Endometrium (tissue), 2 donors: ENCODE data around the gene CASK.

Experiments
- FAIRE-seq: peaks from 2 replicates; lab custom pipeline; 2012; peaks lifted over from hg19 to GRCh38; lab: Jason Lieb, UNC
- donor health status: control.
- donor health status: control.

Gene CASK

DNA sequence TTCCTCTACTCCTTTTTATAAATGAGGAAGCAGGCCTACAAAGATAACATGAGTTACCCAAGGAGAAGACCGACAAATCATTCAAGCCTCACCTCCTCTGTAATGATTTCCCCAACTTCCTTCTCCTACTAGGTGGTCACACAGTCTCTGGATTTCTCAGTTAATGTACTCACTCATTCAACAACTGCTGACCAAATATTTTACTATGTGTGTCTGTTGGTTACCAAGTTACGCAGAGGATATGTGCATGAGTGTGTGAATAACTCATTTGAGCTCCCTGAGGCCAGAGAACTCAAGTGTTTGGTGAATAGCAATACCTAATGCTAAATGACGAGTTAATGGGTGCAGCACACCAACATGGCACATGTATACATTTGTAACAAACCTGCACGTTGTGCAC lies 10.4 kb downstream of the CASK start:
- no peak for FAIRE-seq

DNA sequence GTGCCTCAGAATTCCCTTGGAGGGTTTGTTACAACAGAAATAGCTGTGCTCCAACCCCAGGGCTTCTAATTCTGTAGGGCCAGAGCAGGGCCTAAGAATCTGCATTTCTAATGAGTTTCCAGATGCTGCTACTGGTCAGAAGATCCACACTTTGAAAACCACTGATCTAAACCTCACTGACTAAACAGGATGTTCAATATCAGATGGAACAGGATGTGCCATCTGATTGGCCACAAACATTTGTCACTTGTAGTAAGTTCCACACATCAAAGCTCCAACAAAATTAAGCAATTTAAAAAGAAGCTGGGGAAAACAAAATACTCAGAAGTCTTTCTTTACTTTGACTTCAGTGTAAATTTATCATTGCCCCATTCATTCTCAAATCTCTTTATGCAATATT lies 14.3 kb downstream of the CASK start:
- no peak for FAIRE-seq

DNA sequence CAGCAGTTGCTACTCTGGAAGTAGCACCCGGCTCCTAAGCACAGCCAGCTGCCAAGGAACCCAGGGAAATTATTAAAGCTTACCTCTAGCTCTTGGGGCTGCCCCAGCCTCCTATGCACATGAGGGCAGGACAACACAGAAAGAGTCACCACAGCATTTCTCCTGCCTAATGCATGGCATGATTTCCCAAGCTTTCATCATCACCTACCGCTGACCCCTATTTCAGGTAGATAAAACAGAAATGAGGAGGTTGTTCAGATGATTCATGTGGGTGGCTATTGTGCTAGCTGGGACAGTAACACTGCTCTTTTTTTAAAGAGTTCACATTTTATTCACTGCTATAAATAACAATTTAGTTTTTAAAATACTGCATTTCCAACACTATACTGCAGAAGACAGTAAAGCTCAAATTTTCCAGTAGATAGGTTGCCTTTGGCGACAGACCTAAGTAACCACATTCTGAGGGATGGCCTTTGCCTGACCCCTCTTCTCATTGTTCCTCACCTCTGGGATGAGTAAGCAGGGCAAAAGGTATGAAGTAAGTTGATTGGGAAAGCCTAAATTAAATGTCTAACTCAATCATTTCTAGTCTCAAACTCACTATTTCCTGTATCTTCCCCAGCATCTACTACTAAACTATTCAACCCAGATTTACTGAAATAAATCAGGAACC lies 16.7 kb downstream of the CASK start:
- no peak for FAIRE-seq

DNA sequence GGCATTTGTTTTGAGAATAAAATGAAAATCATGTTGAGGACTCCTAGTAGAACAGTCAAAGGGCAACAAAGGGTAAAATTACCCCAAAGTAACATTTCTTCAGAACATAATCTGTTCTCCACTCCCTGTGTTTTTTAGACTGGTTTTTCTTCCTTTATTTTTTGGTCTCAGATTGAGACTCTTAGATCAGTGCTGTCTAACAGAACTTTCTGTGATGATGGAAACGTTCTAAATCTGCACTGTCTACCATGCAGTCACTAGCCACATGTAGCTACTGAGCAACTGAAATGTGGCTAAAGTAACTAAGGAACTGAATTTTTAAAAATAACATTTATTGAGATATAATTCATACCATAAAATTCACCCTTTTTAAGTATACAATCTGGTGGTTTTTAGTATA lies 19.8 kb downstream of the CASK start:
- no peak for FAIRE-seq

DNA sequence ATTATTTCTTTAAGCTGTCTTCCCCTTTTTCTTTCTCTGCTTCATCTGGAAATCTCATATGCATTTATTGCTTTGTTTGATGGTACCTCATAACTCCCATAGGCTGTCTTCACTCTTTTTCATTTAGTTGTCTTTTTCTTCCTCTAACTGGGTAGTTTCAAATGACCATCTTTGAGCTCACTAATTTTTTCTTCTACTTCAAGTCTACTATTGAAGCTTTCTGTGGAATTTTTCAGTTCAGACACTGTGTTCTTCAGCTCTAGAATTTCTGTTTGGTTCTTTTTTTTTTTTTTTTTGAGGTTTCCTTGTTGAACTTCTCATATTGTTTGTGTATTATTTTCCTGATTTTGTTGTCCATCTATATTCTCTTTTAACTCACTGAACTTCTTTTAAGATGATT lies 23.0 kb downstream of the CASK start:
- FAIRE-seq: no peak

DNA sequence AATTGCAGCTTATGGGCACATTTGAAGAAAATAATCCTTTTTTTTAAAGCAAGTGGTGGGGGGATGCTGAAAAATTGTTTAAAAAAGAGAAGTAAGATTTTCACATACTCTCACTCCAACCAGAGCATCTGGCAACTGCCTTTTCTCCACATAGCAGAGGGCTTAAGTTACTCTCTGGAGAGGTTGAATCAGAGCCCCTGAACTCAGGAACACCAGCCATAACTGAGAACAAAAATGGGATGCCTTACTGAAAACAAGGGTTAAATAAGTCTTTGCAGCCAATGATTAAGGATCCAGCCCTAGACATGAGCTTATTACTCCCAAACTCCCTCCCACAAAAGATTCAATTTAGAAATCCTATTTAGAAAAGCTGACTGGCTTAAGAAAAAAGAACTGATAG lies 27.5 kb downstream of the CASK start:
- FAIRE-seq: no peak

DNA sequence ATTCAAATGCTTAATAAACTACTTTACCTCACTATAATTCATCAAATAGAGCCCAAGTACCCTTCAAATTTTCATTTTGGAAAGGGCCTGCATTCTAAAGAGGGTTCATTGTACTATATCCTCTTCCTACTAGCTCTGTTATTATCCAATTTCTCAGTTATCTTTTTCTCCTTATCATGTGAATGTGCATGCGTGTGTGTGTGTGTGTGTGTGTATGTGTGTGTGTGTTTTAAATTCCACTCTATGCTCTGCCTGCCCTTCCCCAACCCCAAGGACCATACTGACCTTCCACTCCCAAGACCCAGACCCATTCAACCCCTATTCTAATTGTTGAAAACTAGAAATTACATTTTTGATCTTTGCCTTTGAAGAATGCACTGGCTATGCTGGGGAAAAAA lies 33.3 kb downstream of the CASK start:
- FAIRE-seq: no peak

DNA sequence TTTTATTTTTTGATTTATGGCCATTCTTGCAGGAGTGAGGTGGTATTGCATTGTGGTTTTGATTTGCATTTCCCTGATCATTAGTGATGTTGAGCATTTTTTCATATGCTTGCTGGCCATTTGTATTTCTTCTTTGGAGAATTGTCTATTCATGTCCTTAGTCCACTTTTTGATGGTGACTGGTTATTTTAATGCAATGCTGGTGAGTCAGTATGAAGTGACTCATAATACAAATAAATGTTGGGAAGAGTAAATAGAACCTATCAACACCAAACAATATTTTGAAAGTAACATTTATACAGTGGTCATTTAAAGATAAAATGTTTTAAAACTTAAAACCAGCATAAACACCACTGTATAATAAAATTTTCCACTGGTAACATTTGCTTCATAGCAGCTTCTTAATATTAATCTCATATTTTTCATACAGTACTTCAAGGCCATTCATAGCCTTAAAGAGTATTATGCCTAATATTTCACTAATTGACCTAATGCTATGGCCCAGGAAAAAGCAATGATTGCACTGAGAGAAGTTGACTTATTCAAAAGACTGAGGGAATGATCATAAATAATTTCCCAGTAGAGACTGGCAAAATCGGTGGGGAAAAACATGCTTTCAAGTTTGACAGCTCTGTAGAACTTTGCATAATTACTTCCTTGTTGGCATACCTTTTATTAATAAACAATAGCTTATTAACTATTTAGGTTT lies 33.9 kb downstream of the CASK start:
- no peak for FAIRE-seq

DNA sequence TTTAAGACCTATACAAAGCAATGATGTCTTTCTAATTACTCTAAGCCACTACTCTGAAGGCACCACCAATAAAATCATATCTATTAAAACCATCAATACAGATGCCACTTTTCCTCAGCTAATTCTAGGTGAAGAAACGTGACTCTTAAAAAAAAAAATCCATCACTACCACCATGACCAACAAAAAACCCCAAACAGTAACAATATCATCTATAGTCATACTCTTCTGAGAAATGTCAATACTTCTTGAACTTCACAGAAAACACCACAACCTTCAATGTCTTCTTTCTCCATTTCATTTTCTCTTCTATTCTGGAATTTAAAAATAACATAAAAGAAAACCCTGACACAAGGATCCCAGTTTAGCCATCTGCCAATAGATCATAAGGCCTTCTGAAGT lies 35.7 kb downstream of the CASK start:
- no peak for FAIRE-seq

DNA sequence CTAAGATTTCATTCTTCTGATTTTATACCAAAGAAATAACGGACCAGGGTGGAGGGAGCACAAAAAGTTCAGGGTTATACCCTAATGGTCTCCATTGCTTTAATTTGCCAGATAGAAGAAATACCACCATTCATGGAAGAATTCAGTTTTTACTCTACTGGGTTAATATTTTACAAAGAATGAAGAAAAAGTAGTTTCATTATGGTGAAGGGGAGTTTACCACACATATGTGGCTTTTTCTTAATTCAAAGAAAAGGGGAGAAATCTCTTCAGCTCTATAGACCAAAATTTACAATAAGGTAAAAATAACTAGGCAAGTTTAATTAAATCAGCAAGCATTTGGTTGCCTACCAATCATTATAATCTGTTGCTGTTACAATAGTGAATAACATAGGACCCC lies 37.6 kb downstream of the CASK start:
- no peak for FAIRE-seq

DNA sequence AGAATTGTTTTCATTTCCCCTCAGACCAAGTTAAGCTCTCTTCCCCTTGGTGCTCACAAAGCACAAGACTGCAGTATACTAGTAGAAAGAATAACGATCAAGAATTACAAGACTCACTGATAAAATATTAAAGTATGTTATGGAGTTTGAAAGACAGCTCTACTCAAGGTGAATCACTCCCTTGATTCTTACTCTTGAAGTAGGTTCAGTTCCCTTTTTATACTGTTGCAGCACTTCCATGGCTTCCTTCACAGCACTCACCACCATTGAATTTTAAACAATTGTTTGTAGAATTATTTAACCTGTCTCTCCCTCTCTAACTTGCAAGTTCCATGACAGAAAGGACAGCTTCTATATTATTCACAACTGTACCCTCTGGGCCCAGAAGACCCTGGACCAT lies 42.2 kb downstream of the CASK start:
- FAIRE-seq: no peak

DNA sequence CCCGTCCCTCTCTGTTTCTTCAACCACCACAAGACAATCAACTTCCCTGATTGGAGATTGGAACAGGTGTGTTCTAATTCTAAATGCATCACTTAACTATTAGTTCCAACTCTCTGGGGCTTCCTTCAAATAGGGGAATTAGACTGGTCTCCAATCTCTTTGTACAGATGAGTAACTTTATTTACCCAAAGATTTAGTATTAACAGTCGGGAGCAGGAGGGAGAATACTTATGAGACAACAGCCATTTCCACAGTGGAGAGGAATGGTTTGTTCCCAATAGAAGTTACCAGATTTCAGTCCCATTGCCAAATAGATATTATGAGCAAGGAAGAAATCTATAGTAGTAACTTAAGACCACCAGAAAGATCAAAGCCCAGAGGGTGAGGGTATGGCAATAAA lies 46.2 kb downstream of the CASK start:
- no peak for FAIRE-seq

DNA sequence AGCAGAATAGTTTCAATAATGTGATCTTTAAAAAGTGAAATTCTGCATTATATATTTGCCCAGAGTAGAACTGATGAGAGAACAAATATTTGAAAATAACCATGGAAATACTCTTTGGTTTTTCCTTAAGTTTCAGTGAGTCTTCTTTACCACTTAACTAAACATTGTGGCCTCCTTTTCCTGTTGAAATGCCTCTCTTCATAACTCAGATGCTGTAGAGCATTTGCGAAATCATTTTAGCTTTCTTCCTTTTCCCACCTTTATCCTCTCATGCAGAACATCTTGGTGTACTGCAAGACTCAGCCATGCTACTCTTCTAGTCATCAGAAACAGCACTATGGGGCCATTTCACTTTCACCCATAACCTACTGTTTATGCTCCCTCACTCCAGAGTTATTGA lies 48.2 kb downstream of the CASK start:
- FAIRE-seq: no peak

DNA sequence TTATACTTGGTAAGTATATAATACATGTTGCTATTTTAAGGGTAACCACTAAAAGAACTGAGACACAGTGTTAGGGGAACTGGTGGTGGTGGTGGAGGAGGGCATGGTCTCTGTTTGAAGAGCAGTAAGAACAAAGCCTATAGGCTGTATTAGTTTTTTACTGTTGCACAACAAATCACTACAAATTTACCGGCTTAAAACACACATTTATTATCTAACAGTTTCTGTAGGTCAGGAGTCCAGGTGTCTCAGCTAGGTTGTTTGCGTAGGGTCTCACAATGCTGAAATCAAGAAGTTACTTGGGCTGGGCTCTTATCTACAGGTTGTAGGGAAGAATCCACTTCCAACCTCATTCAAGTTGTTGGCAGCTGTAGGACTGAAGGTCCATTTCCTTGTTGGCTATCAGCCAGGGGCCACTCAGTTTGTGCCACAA lies 52.6 kb downstream of the CASK start:
- FAIRE-seq: no peak

DNA sequence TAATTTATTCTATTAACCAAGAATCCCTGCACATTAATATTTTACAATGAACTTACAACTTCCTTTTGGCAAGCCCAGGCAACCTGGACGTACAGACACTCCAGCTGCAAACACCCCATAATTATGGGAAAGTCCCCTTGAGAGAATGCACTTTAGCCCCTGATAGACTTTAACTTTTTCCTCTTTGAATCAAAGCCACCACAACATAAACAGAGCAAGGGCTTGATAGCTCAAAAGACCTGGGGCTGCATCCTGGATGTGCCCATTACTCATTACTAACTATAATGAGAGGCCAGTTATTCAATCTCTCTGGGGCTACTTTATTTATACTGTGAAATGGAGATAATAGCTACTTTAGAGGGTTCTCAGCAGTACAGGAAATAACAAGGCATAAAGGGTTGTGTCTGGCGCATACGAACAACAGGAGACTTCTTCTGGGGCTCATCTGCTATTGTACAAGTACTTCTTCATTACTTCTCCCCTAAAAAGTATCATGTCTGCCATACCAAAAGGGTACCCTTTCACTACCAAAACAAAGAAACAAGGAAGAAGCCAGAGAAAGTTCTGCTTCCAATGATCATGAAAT lies 54.9 kb downstream of the CASK start:
- no peak for FAIRE-seq

DNA sequence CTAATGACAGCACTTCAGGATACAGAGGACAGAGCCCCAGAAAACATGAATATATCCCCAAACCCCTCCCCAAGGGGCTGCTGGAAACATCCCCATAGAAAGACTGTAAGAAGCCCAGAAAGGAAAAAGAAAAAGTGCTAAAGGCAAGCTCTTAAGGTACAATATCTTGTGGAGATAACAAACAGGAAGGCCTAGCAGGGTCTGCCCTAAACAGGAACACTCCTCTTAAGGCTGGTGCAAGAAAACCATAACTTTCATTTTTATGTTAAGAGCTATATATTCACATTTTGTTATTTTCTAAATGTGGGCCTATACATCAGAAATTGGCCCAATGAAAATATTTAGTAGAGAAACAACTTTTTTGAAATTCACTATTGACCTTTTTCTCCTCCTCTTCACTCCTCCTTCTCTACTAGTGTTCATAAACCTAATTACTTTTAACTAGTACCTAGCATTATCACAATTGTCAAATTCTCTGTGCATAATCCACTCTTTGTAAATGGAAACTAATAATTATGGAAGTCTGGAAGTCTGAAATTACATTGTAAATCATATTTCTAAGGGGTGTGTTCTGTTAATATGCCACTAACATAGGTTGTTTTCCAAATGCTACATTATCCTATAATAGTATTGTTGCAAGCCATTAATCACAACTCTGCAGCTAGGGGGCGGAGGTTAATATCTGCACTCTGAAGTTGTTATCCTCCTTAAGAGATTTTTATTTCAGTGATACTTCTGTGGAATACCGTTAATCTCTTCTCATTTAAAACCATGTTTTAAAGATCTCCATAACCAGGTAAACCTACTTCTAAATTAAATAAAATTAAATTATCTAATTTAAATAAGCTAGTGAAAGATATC lies 59.8 kb downstream of the CASK start:
- FAIRE-seq: no peak

DNA sequence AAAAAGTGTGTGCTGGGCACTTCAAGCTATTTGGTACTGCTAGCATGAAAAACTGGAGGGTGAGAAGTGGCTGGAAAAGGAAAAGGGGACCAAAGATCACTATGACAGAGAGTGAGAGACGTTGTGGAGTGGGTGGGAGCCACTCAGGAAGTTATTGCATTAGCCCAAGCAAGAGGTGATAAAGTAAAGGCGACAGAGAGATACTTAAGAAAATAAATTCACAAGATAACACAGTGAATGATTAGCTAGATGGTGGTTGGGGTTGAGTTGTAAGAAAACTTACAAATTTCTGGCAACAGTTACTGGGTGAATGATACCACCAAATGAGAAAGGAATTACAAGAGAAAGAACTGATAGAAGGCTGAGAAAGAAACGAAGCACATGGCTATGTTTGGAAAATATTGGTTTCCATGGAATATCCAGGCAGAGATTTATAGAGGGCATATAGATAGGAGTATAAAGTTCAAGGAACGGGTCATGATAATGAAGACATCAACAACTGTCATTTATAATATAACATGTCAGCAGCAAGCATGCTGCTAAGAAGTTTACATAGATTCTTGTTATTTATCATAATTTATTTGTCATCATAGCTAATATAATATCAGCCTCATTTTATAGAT lies 60.7 kb downstream of the CASK start:
- no peak for FAIRE-seq

DNA sequence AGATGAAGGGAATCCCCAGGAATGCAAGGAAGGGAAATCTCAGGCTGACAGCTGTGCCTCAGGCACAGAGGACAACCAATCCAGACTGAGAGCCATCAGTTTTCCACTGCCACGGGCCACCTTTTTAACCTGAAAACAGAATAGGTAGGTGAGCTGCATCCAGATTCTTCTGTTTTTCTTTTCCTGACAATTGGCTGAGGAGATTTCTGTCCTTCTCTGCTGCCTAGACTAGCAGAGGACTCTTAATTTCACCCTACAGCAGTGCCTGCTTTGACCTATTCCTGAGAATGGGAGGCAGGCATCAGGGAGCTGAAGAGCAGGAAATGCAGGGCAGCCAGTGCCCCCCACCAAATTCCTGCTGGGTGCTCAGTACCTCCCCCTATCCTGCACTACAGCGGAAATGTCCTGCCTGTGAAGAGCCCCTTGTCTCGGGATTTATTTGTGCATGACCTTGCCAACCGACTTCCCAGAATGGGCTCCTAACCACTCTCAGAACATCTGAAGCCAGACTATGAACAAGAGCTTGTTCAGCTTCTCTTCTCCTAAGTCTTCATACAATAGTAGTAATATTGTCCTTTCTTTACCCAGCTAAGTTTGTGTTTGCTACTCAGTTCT lies 65.1 kb downstream of the CASK start:
- no peak for FAIRE-seq

DNA sequence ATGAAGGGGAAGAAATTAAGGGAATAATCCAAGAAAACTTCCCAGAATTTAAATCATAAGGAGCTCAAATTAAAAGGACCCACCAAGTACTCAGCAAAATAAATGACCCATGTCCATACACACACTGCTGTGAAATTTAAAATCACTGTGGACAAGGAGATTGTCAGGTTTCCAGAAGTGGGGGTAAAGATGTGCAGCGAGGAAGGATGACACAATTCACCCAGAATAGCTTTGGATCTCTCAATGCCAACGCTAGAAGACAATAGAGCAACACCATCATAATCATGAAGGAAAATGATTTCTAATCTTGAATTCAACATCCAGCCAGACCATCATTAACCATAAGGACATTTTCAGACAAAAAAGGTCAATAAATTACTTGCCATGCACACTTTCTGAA lies 65.7 kb downstream of the CASK start:
- FAIRE-seq: no peak

DNA sequence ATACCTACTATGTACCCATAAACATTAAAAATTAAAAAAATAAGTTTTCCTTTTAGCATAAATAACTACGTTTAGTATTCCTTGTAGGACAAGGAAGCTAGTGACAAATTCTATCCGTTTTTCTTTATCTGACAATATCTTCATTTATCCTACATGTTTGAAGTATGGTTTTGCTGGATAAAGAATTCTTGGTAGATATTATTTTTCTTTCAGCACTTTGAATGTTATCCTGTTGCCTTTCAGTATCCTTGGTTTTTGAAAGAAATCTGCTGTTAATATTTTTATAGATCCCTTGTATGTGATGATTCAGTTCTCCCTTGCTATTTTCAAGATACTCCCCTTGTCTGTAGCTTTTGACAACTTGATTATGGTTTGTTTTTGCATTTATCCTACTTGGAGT lies 76.6 kb downstream of the CASK start:
- no peak for FAIRE-seq

DNA sequence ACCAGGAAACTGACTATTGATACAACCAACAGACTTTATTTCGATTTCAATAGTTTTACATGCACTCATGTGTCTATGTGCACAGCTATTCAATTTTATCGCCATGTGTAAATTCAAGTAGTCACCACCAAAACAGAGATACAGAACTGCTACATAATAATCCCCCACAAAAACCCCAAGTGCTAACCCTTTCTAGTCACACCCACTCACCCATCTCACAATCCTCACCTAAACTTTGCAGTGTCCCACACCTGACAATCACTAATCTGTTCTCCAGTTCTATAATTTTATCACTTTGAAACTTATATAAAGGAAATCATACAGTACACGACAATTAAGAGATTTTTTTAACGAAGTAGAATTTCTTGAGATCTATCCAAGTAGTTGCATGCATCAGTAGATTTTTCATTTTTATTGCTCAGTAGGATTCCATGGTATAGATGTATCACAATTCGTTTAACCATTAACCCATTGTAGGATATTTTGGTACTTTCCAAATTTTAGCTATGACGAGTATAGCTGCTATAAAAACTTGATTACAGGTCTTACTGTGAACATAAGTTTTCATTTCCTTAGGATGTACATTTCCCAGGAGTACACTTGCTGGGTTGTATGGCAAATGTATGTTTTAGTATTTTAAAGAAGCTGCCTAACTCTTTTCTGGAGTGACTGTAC lies 85.9 kb downstream of the CASK start:
- no peak for FAIRE-seq
